ENCODE data around the gene OPCML.

Gene OPCML

DNA sequence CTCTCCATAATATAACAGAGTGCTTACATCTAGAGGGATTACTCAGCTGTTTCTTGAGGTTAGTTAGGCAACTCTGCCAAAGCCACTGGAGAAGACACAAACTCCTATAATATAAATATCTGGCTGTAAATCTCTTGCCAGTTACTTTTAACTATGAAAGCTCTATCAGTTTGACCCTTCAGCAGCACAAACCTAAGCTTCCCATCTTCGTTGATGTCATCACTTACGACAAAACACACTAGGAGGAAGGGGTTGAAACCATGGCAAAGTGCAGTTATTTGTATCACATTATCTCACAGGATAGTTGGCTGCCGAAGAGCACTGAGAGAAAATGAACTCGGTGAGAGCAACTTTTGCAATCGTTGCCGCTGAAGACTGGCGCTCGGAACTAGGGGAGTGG is 922.1 kb downstream of the OPCML start:
- TF ChIP-seq, protein P1, sequence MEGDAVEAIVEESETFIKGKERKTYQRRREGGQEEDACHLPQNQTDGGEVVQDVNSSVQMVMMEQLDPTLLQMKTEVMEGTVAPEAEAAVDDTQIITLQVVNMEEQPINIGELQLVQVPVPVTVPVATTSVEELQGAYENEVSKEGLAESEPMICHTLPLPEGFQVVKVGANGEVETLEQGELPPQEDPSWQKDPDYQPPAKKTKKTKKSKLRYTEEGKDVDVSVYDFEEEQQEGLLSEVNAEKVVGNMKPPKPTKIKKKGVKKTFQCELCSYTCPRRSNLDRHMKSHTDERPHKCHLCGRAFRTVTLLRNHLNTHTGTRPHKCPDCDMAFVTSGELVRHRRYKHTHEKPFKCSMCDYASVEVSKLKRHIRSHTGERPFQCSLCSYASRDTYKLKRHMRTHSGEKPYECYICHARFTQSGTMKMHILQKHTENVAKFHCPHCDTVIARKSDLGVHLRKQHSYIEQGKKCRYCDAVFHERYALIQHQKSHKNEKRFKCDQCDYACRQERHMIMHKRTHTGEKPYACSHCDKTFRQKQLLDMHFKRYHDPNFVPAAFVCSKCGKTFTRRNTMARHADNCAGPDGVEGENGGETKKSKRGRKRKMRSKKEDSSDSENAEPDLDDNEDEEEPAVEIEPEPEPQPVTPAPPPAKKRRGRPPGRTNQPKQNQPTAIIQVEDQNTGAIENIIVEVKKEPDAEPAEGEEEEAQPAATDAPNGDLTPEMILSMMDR (IDR thresholded peaks at IDR 0.05; ENCODE audit: poor library complexity, severe bottlenecking) = no peak
- DNase-seq (ENCODE audit: low spot score) (no peak), ATAC-seq (ENCODE audit: low read depth) (no peak)
- Histone ChIP-seq H3K9me3 (ENCODE audit: severe bottlenecking) (peaks cover 2% of the 10 kb centered on the region), H3K27me3 (ENCODE audit: insufficient read depth, poor library complexity, severe bottlenecking) (no peaks in the 10 kb centered on the region), H3K36me3 (ENCODE audit: low read depth) (no peaks in the 10 kb centered on the region), H3K4me3 (ENCODE audit: severe bottlenecking) (no peak overlapping the region), H3K4me1 (ENCODE audit: insufficient read depth, poor library complexity, severe bottlenecking) (no peaks in the 10 kb centered on the region), H3K27ac (ENCODE audit: poor library complexity, severe bottlenecking) (no peak overlapping the region)

DNA sequence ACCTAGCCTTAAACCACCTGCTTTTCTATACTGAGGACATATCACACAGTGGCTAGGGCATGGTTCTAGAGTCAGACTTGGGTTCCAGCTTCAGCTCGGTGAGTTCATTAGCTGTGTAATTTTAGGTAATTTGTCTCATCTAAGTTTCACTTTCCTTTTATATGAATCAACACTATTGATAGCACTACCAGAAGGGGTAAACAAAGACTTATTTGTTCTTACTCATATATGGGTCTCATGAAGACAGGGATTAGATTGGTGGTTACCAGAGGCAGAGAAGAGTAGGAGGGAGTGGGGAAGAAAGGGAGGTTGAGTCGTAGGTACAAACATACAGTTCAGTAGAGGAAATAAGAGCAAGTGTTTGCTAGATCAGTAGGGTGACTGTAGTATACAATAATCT is 924.7 kb downstream of the OPCML start:
- TF ChIP-seq, protein P1 (IDR thresholded peaks at IDR 0.05; ENCODE audit: poor library complexity, severe bottlenecking) = no peak
- no peak for DNase-seq (ENCODE audit: low spot score)
- no peaks in the 10 kb centered on the region for H3K9me3 ChIP-seq (ENCODE audit: severe bottlenecking)
- H3K27me3 ChIP-seq (ENCODE audit: insufficient read depth, poor library complexity, severe bottlenecking) = no peaks in the 10 kb centered on the region
- no peak for ATAC-seq (ENCODE audit: low read depth)
- H3K4me3 ChIP-seq (ENCODE audit: severe bottlenecking) = no peak overlapping the region
- no peak overlapping the region for H3K27ac ChIP-seq (ENCODE audit: poor library complexity, severe bottlenecking)
- no peaks in the 10 kb centered on the region for H3K36me3 ChIP-seq (ENCODE audit: low read depth)
- H3K4me1 ChIP-seq (ENCODE audit: insufficient read depth, poor library complexity, severe bottlenecking) = no peaks in the 10 kb centered on the region

DNA sequence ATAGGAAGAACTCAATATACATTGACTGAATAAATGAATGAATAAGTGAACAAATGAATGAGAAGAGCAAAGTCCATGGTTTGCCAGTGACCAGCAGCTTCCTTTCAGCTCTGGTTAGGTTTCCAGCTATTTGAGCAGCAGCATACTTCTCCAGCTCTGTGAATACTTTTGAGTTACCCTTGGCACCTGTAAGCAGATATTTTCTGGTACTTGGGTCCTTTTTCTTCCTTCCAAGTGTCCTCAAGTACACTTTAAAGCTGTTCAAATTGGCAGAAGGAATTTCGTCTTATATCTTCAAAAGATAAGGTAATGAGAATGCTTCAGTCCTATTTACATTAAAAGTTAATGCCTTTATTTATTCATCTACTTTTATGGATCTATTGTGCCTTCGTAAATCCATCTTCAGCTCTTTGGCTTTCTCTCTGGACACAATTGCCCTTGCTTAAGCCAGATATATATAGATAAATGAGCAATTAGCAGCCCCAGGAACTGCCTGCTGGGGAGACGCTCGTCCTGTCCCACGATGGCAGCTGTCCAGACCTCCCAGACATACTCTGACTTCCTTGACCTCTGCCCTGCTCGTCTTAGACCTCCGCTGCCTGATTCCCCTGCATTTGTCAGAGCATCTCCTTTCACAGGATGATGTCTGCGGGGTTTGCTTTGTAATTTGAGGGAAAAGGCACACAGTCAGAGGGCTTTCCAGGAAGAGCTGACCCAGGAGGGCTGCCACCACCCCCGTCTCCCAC is 926.3 kb downstream of the OPCML start:
- DNase-seq (ENCODE audit: low spot score) = no peak
- H3K36me3 ChIP-seq (ENCODE audit: low read depth) = no peaks in the 10 kb centered on the region
- TF ChIP-seq, protein P1 (IDR thresholded peaks at IDR 0.05; ENCODE audit: poor library complexity, severe bottlenecking) = no peak
- no peak overlapping the region for H3K4me3 ChIP-seq (ENCODE audit: severe bottlenecking)
- H3K4me1 ChIP-seq (ENCODE audit: insufficient read depth, poor library complexity, severe bottlenecking) = peaks cover 4% of the 10 kb centered on the region
- H3K27ac ChIP-seq (ENCODE audit: poor library complexity, severe bottlenecking) = no peak overlapping the region
- no peaks in the 10 kb centered on the region for H3K9me3 ChIP-seq (ENCODE audit: severe bottlenecking)
- ATAC-seq (ENCODE audit: low read depth) = no peak
- H3K27me3 ChIP-seq (ENCODE audit: insufficient read depth, poor library complexity, severe bottlenecking) = no peaks in the 10 kb centered on the region

DNA sequence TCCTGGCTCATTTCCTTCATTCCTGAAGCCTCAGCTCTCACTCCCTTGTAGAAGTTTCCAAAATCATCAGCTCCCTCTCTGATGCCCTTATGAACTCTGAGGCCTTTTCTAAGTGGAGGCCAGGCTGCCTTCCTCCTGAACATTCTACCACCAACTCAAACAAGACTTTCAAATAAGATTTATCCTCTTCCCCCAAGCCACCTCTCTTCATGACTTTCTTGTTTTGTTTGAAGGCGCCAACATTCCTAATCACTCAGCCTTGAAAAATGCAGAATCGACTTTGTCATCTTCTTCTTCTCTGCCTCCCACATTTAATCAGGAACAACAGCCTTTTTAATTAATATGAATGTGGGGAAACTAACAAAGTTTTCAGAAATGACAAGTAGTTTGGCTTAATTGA is 927.9 kb downstream of the OPCML start:
- no peak overlapping the region for H3K27ac ChIP-seq (ENCODE audit: poor library complexity, severe bottlenecking)
- H3K36me3 ChIP-seq (ENCODE audit: low read depth) = no peaks in the 10 kb centered on the region

DNA sequence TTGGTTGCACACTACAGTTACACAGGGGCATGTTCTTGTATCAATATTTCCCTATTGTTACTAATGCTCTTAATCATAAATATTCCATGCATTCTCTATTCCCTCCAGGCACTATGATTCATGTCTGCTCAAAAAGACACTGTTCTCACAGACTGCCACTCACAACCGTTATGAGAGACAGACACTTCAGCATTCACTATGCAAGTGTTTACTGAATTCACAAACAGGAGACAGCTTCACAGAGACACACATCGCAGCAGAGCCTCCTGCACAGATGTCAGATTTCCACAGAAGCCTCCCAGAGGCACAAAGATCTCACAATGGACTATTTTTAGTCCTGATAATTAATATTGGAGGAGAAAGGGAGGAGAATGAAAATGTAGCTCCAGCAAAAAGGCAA is 930.4 kb downstream of the OPCML start:
- ATAC-seq (ENCODE audit: low read depth) = peak; percentile 78
- Histone ChIP-seq H3K4me3 (ENCODE audit: severe bottlenecking) (no peak overlapping the region), H3K27ac (ENCODE audit: poor library complexity, severe bottlenecking) (no peak overlapping the region), H3K4me1 (ENCODE audit: insufficient read depth, poor library complexity, severe bottlenecking) (peaks cover 4% of the 10 kb centered on the region), H3K36me3 (ENCODE audit: low read depth) (no peaks in the 10 kb centered on the region), H3K9me3 (ENCODE audit: severe bottlenecking) (no peaks in the 10 kb centered on the region), H3K27me3 (ENCODE audit: insufficient read depth, poor library complexity, severe bottlenecking) (no peaks in the 10 kb centered on the region)
- TF ChIP-seq, protein P1 (IDR thresholded peaks at IDR 0.05; ENCODE audit: poor library complexity, severe bottlenecking) = no peak
- DNase-seq (ENCODE audit: low spot score) = no peak

More for the DNA sequence above, 927.9 kb downstream of the OPCML start:
- Histone ChIP-seq H3K4me1 (ENCODE audit: insufficient read depth, poor library complexity, severe bottlenecking) (peaks cover 4% of the 10 kb centered on the region), H3K9me3 (ENCODE audit: severe bottlenecking) (no peaks in the 10 kb centered on the region), H3K4me3 (ENCODE audit: severe bottlenecking) (no peak overlapping the region), H3K27me3 (ENCODE audit: insufficient read depth, poor library complexity, severe bottlenecking) (no peaks in the 10 kb centered on the region)
- ATAC-seq (ENCODE audit: low read depth) (no peak), DNase-seq (ENCODE audit: low spot score) (no peak)
- TF ChIP-seq, protein P1 (IDR thresholded peaks at IDR 0.05; ENCODE audit: poor library complexity, severe bottlenecking) = no peak
